Measurements from ENCODE around the gene CTXND1.

- TF ChIP-seq POLR2A (IDR thresholded peaks at IDR 0.05; ENCODE audit: low read depth, low read length): no peak
- no peak for TF ChIP-seq POLR2AphosphoS5 (IDR thresholded peaks at IDR 0.05; ENCODE audit: low read depth, low read length)
Observed at GRCh38 chr15:80233581-80233980, 18.4 kb downstream of the CTXND1 start.

Measured in GM12892 (cell line).